Natural killer cell (primary cell): ENCODE results near the gene POLA1. TPM values are rescaled to one million over a fixed set of nuclear protein-coding genes. Genes with fewer than 3 reads are reported as not detected.

ENCODE experiments used
- ATAC-seq, 3 donors: fragments of 150-1000 bp in 2 of 3; fragments of 200-7000 bp in 1 of 3; cut with Tn5 transposase; 1 replicate in 1 of 3; 2 replicates in 2 of 3; pipeline ENCODE4 v1.10.0; 2021; ENCODE audit warnings: mild to moderate bottlenecking in 2 of 3, moderate library complexity in 2 of 3
- DNase-seq, 2 donors: peaks; one replicate each; pipeline versions ENCODE4 v3.0.0 to v3.0.0-alpha.2; 2013 to 2021; ENCODE audit warnings: mixed read lengths in 1 of 2
- H3K27ac ChIP-seq: one replicate; pipeline ENCODE4 v1.5.1; 2013; ENCODE audit warnings: mild to moderate bottlenecking, low read length
- H3K27me3 ChIP-seq: one replicate; pipeline ENCODE4 v1.6.1; 2013; ENCODE audit warnings: low read length; ENCODE audit not compliant: control insufficient read depth, insufficient read depth
- H3K36me3 ChIP-seq: one replicate; pipeline ENCODE4 v1.6.1; 2013; ENCODE audit warnings: low read length; ENCODE audit not compliant: control insufficient read depth, insufficient read depth
- H3K4me1 ChIP-seq: one replicate; pipeline ENCODE4 v1.6.1; 2013; ENCODE audit warnings: low read length; ENCODE audit not compliant: control insufficient read depth, insufficient read depth
- H3K4me3 ChIP-seq: one replicate; pipeline ENCODE4 v1.5.1; 2013; ENCODE audit warnings: low read length
- H3K9me3 ChIP-seq: one replicate; pipeline ENCODE4 v1.6.1; 2013; ENCODE audit warnings: low read length; ENCODE audit not compliant: control insufficient read depth, insufficient read depth
- H3K27ac Mint-ChIP-seq, 2 donors: one replicate each; pipeline ENCODE4 v1.8.0; 2022; ENCODE audit warnings: mild to moderate bottlenecking in 2 of 2, mixed read lengths in 2 of 2, moderate library complexity in 1 of 2
- H3K27me3 Mint-ChIP-seq, 2 donors: one replicate each; pipeline ENCODE4 v1.8.0; 2022; ENCODE audit warnings: low read depth in 2 of 2, mixed read lengths in 2 of 2
- H3K36me3 Mint-ChIP-seq: one replicate; pipeline ENCODE4 v1.8.0; 2022; ENCODE audit warnings: mixed read lengths
- H3K4me1 Mint-ChIP-seq, 2 donors: one replicate each; pipeline ENCODE4 v1.8.0; 2022; ENCODE audit warnings: mixed read lengths in 2 of 2
- H3K4me3 Mint-ChIP-seq: one replicate; pipeline ENCODE4 v1.8.0; 2022; ENCODE audit warnings: mild to moderate bottlenecking, moderate library complexity, mixed read lengths
- H3K9me3 Mint-ChIP-seq, 2 donors: one replicate each; pipeline ENCODE4 v1.8.0; 2022; ENCODE audit warnings: mixed read lengths in 2 of 2
- WGBS: methylation state at CpG from one replicate; pipeline ENCODE4 v1.1.7; 2013; ENCODE audit warnings: missing lambda C conversion rate; ENCODE audit not compliant: insufficient coverage; 5-methylcytosine and 5-hydroxymethylcytosine counted together
- intact Hi-C: fragments of 100-400 bp; cut with micrococcal nuclease; formaldehyde crosslinking; loops from one replicate; pipeline ENCODE4 v1.14.2; 2022
- total RNA-seq, 4 donors: library from RNA; stranded (reverse); fragments of 120-200 nt in 1 of 4; gene quantifications; one replicate each; pipeline versions ENCODE4 v1.2.3 to v1.2.4, GENCODE V29; 2013 to 2022
- TF ChIP-seq, protein P1 (sequence below): fragments of 200-600 bp; IDR thresholded peaks from one replicate; pipeline ENCODE4 v1.8.0; 2022; ENCODE audit warnings: antibody characterized with exemption

POLA1 gene
- total RNA-seq, 3 donors from 2014 or later (not counting 1 experiment from before 2014, with no cell fraction given), result 11.1 to 12.6 (median 11.3) TPM

DNA sequence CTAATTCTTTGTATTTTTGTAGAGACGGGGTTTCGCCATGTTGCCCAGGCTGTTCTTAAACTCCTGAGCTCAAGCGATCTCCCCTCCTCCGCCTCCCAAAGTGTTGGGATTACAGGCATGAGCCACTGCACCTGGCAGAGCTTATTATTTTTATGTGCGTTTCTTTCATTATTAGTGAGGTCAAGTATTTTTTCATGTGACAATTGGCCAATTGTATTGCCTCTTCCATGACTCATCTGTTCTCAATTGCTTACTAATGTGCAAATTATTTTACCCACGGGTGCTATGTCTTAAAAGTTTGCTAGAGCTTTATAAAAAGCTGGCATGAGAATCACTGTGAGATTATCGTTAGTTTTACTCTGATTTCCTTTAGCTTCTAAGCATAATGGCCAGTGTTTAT is 335.0 kb downstream of the POLA1 start:
- Histone ChIP-seq H3K9me3 (no peaks in the 10 kb centered on the region), H3K36me3 (no peaks in the 10 kb centered on the region), H3K4me3 (no peak overlapping the region), H3K27me3 (peaks cover 3% of the 10 kb centered on the region), H3K4me1 (no peaks in the 10 kb centered on the region), H3K27ac (no peak overlapping the region)
- Mint-ChIP-seq H3K27me3 (peaks cover 12 to 43% of the 10 kb centered on the region in 2 donors), H3K4me3 (no peak overlapping the region), H3K4me1 (no peaks in the 10 kb centered on the region), H3K36me3 (no peaks in the 10 kb centered on the region), H3K9me3 (no peaks in the 10 kb centered on the region), H3K27ac (no peak overlapping the region)
- intact Hi-C loops, result loop anchor here (10.0 kb wide), 1 partner anchor 194 kb away; no protein-coding TSS in a partner anchor
- TF ChIP-seq, protein P1, sequence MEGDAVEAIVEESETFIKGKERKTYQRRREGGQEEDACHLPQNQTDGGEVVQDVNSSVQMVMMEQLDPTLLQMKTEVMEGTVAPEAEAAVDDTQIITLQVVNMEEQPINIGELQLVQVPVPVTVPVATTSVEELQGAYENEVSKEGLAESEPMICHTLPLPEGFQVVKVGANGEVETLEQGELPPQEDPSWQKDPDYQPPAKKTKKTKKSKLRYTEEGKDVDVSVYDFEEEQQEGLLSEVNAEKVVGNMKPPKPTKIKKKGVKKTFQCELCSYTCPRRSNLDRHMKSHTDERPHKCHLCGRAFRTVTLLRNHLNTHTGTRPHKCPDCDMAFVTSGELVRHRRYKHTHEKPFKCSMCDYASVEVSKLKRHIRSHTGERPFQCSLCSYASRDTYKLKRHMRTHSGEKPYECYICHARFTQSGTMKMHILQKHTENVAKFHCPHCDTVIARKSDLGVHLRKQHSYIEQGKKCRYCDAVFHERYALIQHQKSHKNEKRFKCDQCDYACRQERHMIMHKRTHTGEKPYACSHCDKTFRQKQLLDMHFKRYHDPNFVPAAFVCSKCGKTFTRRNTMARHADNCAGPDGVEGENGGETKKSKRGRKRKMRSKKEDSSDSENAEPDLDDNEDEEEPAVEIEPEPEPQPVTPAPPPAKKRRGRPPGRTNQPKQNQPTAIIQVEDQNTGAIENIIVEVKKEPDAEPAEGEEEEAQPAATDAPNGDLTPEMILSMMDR, result no peak
- DNase-seq (no peak), ATAC-seq (no peak)
- WGBS, result 86% methylated on average over 6 of the region's 7 CpGs

DNA sequence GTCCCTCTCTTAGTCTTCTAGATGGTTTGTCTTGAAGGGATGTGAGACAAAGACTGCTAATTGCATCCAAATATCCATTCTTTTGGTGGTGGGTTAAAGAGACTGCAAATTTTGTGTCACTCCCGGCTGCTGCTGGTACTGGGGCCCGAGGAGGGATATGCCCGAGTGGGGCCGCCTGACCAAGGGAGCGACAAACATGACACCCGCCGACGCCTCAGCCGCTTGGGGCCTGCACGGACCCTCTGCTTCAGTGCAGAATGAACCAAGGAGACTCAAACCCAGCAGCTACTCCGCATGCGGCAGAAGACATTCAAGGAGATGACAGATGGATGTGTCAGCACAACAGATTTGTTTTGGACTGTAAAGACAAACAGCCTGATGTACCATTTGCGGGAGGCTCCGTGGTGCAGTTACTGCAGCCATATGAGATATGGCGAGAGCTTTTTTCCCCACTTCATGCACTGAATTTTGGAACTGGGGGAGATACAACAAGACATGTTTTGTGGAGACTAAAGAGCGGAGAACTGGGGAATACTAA is 335.6 kb downstream of the POLA1 start:
- H3K36me3 ChIP-seq, result no peaks in the 10 kb centered on the region
- TF ChIP-seq, protein P1, result no peak
- Mint-ChIP-seq H3K9me3 (no peaks in the 10 kb centered on the region), H3K27ac (no peak overlapping the region), H3K27me3 (peaks cover 7 to 36% of the 10 kb centered on the region in 2 donors), H3K4me3 (no peak overlapping the region), H3K36me3 (no peaks in the 10 kb centered on the region), H3K4me1 (no peaks in the 10 kb centered on the region)
- no peaks in the 10 kb centered on the region for H3K9me3 ChIP-seq
- no peak for DNase-seq
- WGBS, result 95% methylated on average over 15 of the region's 16 CpGs
- no peak overlapping the region for H3K27ac ChIP-seq
- ATAC-seq, result no peak
- H3K4me1 ChIP-seq, result no peaks in the 10 kb centered on the region
- intact Hi-C loops, result loop anchor here (10.0 kb wide), 1 partner anchor 195 kb away; no protein-coding TSS in a partner anchor
- peaks cover 3% of the 10 kb centered on the region for H3K27me3 ChIP-seq
- no peak overlapping the region for H3K4me3 ChIP-seq

DNA sequence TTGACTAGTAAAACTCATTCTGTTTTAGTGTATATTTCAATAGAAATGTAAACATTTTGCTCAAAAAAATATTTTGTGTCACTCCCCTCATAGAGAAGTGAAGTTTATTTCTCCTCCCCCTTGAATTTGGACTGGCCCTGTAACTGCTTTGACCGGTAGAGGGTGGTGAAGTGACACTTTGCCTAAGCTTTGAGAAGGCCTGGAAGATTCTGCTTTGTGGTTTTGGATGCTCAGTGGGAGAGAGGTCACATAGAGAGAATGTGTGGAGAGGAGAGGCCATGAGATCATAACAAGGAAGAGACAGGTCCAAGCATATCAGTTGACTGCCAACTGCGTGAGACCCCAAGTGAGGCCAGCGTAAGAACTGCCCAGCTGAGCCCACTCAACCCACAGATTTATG is 341.2 kb downstream of the POLA1 start:
- Mint-ChIP-seq H3K27ac (no peak overlapping the region), H3K4me3 (no peak overlapping the region), H3K9me3 (no peaks in the 10 kb centered on the region), H3K36me3 (no peaks in the 10 kb centered on the region), H3K4me1 (no peaks in the 10 kb centered on the region), H3K27me3 (peaks cover 0 to 5% of the 10 kb centered on the region in 2 donors)
- H3K4me3 ChIP-seq, result no peak overlapping the region
- DNase-seq (no peak), ATAC-seq (no peak)
- no peaks in the 10 kb centered on the region for H3K27me3 ChIP-seq
- H3K27ac ChIP-seq, result no peak overlapping the region
- TF ChIP-seq, protein P1, result no peak
- no peaks in the 10 kb centered on the region for H3K9me3 ChIP-seq
- H3K4me1 ChIP-seq, result no peaks in the 10 kb centered on the region
- intact Hi-C loops, result no loop called here
- H3K36me3 ChIP-seq, result no peaks in the 10 kb centered on the region
- 90% methylated on average over 2 of the region's 3 CpGs for WGBS

DNA sequence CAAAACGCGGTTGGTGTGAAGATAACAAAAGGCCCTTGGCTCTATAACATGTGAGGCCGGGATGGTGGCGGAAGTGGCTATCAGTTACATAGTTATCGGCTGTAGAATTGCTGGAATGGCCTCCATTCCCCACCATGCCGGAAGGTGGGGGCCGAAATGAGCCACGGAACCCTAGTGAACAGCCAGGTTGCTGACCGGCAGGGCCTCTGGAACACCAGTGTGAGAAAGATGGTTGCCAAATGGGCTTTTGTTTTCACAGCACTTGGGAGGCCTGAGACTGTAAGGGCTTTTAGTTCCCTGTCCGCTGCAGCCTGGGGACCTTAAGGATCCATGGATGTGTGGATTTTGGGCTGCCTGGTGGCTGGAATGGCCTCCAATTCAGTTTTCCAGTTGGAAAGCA is 345.3 kb downstream of the POLA1 start:
- Histone ChIP-seq H3K4me3 (no peak overlapping the region), H3K4me1 (no peaks in the 10 kb centered on the region), H3K27me3 (no peaks in the 10 kb centered on the region), H3K36me3 (no peaks in the 10 kb centered on the region), H3K9me3 (no peaks in the 10 kb centered on the region), H3K27ac (no peak overlapping the region)
- H3K27ac Mint-ChIP-seq, result no peak overlapping the region
- WGBS, result 88% methylated on average over 10 of the region's 10 CpGs
- H3K4me1 Mint-ChIP-seq, result no peaks in the 10 kb centered on the region
- intact Hi-C loops, result no loop called here
- peaks cover 0 to 5% of the 10 kb centered on the region in 2 donors for H3K27me3 Mint-ChIP-seq
- TF ChIP-seq, protein P1, result no peak
- no peaks in the 10 kb centered on the region for H3K36me3 Mint-ChIP-seq
- H3K4me3 Mint-ChIP-seq, result no peak overlapping the region
- no peak for ATAC-seq
- H3K9me3 Mint-ChIP-seq, result no peaks in the 10 kb centered on the region
- DNase-seq, result no peak
